H54 (cell line): Measurements from ENCODE around the gene GBF1.
"Not testable (repeated sequence)": the region's sequence is repeated elsewhere in the genome, so short reads cannot be mapped to it uniquely, and the experiment has no call there.

ENCODE experiments used
- DNase-seq: peaks from one replicate; pipeline ENCODE4 v3.0.0; 2011; ENCODE audit warnings: low spot score, mixed read lengths; ENCODE audit not compliant: insufficient read length
- FAIRE-seq: peaks from 3 replicates; lab custom pipeline; 2011; peaks lifted over from hg19 to GRCh38; lab: Jason Lieb, UNC
- POLR2A ChIP-seq: IDR thresholded peaks from 2 replicates; pipeline ENCODE4 v1.6.1; 2011; ENCODE audit warnings: low read depth, mild to moderate bottlenecking, low read length

Gene GBF1, protein sequence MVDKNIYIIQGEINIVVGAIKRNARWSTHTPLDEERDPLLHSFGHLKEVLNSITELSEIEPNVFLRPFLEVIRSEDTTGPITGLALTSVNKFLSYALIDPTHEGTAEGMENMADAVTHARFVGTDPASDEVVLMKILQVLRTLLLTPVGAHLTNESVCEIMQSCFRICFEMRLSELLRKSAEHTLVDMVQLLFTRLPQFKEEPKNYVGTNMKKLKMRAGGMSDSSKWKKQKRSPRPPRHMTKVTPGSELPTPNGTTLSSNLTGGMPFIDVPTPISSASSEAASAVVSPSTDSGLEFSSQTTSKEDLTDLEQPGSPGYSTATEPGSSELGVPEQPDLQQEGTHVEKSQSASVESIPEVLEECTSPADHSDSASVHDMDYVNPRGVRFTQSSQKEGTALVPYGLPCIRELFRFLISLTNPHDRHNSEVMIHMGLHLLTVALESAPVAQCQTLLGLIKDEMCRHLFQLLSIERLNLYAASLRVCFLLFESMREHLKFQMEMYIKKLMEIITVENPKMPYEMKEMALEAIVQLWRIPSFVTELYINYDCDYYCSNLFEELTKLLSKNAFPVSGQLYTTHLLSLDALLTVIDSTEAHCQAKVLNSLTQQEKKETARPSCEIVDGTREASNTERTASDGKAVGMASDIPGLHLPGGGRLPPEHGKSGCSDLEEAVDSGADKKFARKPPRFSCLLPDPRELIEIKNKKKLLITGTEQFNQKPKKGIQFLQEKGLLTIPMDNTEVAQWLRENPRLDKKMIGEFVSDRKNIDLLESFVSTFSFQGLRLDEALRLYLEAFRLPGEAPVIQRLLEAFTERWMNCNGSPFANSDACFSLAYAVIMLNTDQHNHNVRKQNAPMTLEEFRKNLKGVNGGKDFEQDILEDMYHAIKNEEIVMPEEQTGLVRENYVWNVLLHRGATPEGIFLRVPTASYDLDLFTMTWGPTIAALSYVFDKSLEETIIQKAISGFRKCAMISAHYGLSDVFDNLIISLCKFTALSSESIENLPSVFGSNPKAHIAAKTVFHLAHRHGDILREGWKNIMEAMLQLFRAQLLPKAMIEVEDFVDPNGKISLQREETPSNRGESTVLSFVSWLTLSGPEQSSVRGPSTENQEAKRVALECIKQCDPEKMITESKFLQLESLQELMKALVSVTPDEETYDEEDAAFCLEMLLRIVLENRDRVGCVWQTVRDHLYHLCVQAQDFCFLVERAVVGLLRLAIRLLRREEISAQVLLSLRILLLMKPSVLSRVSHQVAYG (N-terminal part only)

DNA sequence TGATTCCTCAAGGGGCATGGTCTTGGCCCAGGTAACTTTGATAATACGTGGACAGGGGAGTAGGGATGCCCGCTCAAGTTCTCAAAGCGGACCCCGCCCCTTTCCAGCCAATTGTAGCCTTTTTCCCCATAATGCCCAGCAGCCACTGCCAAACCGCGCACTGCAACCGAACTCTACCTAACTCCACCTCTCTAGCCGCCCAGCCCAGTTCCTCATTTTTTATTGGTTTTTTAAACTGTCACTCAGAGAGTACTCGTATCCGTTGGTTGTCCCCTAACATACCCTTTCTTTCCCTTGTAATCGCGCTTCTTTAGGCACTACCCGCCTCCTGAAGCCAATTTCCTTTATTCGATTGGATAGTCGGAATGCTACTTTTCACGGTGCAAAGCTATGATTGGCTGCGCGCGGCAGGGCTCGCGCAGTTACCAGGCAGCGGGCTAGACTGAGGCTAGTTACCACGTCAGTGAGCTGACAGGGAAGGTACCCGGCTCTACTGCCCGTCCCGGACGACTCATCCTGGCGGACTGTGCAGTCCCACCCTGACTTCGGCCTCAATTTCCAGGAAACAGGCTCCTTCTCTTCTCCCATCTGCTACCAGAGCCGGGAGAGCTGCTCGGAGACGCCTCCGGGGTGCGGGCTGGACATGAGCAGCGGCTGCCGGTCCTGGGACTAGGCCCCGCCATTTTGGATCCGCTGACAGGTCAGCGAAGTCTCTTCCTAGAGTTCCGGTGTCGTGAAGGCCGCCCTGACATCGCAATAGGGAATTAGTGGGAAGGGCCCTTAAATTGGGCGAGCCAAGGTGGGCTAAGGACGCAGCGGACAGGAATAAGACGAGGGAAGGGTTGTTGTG is at the start of gene GBF1:
GBF1 (plus strand) TSS at position 451 of the 850 bp plus-strand sequence. CDS start 13,407 bp downstream, outside the sequence.
- FAIRE-seq: peak; percentile 78

DNA sequence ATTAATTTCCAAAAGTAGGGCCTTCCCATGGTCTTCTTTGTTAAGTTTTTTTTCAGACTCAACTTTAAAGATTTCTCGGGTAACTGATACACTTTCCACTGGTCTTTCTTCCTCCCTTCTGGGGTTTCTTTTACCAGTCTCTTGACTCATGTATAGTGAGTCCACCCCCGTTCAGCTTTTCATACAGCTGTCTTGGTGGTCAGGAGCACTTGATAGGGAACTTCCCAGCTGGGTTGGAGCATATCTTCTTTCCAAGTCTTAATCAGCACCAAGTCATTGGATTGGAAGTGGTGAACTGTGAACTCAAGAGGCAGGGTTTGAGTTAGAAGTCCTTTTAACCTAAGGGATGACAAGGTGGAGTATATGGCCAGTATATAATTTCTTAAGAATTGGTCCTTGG is 48.4 kb upstream of the GBF1 start:
- DNase-seq (no peak), FAIRE-seq (no peak)
- TF ChIP-seq POLR2A: no peak

More for the DNA sequence above, at the start of gene GBF1:
- peak; percentile 94 for TF ChIP-seq POLR2A
- peak; percentile 100 for DNase-seq

DNA sequence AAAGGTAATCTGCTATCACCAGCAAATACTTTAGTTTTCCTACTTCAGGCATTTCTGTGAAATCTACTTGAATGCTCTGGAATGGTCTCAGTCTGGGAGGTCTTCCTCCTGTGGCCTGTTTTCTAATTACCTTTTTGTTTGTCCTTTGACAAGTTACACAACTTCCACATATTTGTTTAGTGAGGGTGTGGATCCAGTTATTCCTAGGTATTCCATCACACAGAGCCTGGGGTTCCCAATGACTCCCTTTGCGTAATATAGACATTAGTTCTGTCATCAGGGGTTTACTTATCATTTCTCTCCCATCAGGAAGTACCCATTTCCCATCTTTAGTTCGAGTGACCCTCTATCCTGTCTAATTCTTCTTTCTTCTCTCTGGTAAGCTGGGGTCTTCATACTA is 47.3 kb upstream of the GBF1 start:
- FAIRE-seq: no peak
- no peak for TF ChIP-seq POLR2A
- no peak for DNase-seq

DNA sequence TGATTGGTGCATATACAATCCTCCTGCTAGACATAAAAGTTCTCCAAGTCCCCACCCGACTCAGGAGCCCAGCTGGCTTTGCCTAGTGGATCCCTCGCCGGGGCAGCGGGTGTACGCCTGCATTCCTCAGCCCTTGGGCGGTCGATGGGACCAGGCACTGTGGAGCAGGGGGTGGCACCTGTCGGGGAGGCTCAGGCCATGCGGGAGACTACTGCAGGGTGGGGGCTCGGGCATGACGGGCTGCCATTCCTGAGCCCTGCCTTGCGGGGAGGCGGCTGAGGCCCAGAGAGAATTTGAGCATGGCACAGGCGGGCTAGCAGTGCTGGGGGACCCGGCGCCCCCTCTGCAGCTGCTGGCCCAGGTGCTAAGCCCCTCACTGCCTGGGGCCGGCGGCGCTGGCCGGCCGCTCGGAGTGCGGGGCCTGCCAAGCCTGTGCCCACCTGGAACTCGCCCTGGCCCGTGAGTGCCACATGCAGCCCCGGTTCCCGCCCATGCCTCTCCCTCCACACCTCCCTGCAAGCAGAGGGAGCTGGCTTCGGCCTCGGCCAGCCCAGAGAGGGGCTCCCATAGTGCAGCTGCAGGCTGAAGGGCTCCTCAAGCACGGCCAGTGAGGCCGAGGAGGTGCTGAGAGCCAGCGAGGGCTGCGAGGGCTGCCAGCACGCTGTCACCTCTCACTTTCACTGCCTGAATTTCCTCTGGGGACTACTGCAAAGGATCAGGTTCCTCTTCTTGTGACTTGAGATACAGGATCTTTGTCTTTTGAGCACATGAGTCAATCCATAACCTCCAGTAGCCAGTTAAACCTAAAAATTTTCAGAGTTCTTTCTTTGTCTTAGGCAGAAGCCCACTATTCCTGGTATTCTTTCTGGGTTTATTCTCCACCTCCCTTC is 44.3 kb upstream of the GBF1 start:
- DNase-seq: no peak
- no peak for TF ChIP-seq POLR2A
- no peak for FAIRE-seq

DNA sequence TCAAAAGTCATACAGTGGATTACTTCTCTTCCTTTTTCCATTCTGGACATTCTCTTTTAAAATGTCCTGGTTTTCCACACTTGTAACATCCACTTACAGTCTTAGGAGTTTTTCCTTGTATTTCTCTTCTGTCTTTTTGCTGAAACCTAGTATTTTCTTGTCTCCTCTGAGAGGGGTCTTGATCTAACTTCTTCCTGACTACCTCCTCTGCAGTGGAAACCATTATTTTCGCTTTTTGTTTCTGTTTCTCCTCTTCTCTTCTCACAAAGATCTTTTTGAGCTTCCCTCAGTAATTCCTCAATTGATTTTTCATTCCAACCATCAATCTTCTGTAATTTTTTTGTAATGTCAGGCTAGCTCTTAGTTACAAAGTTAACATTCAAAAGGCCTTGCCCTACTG is 42.9 kb upstream of the GBF1 start:
- FAIRE-seq: no peak
- no peak for TF ChIP-seq POLR2A

DNA sequence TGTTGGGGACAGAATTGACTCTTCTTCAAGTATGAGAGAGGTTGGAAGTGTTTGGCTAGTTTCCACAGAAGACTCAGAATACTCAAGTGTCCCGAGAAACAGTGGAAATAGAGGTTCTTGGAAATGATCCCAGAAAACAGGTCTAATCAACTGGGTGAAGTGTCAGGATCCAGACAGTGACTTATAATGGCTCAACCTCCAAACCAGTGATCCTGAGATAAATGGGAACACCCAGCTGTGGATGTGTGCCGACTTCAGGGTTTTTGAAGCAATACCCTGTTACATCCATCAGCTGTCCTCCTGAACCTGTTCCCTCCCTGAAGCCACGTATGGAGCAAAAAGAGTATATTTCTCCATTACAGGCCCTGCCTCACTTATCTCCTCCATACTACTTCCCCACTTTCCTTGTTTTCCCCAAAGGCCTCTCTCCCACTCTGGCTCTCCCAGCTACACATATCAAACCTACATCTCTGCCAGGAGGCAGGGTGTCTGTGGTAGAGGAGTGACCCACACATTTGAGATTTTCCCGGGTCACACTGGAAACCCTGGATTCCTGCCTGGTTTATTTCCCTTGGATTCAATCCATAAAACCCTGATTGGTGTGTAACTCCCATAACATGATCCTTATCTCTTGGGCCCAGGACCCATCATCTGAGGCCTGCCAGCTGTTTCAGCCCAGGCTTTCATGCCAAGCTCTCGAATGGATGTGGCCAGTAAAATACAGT is 36.9 kb upstream of the GBF1 start:
- no peak for TF ChIP-seq POLR2A
- DNase-seq (no peak), FAIRE-seq (no peak)

More for the DNA sequence above, 42.9 kb upstream of the GBF1 start:
- DNase-seq: no peak

DNA sequence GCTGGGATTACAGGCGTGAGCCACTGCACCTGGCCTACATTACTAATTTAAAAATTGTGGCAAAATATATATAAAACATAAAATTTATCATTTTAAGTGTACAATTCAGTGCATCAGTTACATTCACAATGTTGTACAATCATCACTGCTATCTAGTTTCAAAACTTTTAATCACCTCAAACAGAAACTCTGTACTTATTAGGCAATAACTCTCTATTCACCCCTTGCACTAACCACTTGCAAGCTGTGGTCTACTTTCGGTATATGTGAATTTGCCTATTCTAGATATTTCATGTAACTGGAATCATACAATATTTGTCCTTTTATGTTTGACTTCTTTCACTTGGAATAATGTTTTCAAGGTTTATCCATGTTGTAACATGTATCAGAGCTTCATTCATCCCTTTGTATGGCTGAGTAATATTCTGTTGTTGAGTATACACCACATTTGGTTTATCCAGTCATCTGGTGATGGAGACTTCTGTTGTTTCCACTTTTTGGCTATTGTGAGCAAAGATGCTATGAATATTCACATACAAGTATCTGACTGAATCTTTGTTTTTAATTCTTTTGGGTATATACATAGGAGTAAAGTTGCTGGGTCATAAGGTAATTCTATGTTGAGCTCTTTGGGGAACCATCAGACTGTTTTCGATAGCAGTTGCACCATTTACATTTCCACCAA is 33.6 kb upstream of the GBF1 start:
- DNase-seq: no peak
- no peak for TF ChIP-seq POLR2A
- no peak for FAIRE-seq

DNA sequence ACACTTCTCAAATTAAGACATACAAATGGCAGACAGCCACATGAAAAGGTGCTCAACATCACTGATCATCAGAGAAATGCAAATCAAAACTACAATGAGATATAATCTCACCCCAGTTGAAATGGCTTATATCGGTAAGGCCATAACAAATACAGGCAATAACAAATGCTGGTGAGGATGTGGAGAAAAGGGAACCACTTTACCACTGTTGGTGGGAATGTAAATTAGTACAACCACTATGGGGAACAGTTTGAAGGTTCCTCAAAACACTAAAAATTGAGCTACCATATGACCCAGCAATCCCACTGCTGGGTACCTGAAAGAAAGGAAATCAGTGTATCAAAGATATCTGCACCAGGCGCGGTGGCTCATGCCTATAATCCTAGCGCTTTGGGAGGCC is 31.7 kb upstream of the GBF1 start:
- FAIRE-seq, DNase-seq: not testable (repeated sequence)

DNA sequence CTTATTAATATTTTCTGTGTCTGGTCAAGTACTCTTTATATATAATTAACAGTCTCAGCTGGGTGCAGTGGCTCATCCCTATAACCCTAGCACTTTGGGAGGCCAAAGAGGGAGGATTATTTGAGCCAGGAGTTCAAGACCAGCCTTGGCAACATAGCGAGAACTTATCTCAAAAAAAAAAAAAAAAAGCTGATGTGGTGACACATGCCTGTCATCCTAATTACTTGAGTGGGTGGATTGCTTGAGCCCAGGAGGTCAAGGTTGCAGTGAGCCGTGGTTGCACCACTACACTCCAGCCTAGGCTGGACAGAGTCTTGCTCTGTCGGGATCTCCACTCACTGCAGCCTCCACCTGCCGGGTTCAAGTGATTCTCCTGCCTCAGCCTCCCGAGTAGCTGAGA is 26.0 kb upstream of the GBF1 start:
- no peak for TF ChIP-seq POLR2A
- no peak for FAIRE-seq
- no peak for DNase-seq

DNA sequence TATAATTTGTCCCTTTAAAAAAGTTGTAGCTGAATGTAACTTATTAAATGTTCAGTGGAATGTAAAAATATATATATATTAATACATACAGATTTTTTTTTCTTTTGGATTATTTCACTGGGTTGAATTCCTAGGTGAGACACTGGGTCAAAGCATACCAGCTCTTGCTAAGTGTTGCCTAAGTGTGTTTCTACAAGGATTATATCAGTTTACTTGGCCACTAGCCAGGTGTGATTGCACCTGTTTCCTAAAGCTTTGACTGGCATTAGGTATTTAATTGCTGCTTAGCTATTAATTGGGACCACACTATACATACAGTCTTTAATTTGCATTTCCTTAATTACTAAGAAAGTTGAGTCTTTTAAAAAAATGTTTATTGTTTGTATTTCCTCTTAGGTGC is 24.7 kb upstream of the GBF1 start:
- FAIRE-seq (no peak), DNase-seq (no peak)

DNA sequence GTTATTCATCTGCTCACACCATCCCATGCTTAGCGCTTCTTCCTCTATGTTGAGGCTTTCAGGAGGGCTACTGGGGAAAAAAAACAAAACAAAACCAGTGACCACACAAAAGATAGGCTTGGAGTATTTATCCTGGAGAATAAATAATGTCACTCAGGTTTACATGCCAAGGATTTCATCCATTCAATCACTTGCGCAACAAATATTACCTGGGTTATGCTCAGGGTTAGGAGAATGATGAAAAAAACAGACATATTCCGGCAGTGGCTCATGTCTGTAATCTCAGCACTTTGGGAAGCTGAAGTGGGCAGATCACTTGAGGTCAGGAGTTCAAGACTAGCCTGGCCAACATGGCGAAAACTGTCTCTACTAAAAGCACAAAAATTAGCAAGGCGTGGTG is 22.5 kb upstream of the GBF1 start:
- FAIRE-seq (no peak), DNase-seq (no peak)
- TF ChIP-seq POLR2A: no peak

More for the DNA sequence above, 24.7 kb upstream of the GBF1 start:
- TF ChIP-seq POLR2A: no peak
